Upper lobe of left lung (tissue), 6 donors: Measurements from ENCODE around the gene CD7. TPM values are rescaled to one million over a fixed set of nuclear protein-coding genes. Genes with fewer than 3 reads are reported as not detected.

Source experiments
- ATAC-seq, 2 donors: fragments of 200-7000 bp; cut with Tn5 transposase; one replicate each; pipeline ENCODE4 v1.9.1; 2022; ENCODE audit warnings: mild to moderate bottlenecking in 2 of 2, moderate library complexity in 2 of 2; ENCODE audit not compliant: low FRiP score in 2 of 2
- DNase-seq, 2 donors: peaks; one replicate each; pipeline ENCODE4 v3.0.0-alpha.2; 2019 to 2020
- H3K27ac ChIP-seq, 4 donors: fragments of 200-600 bp; sonication (generic); one replicate each; pipeline ENCODE4 v1.5.1; 2016 to 2019
- H3K27me3 ChIP-seq, 4 donors: fragments of 200-600 bp; sonication (generic); one replicate each; pipeline ENCODE4 v1.5.1; 2017 to 2019
- H3K36me3 ChIP-seq, 4 donors: fragments of 200-600 bp; sonication (generic); one replicate each; pipeline ENCODE4 v1.5.1; 2016 to 2019
- H3K4me1 ChIP-seq, 4 donors: fragments of 200-600 bp; sonication (generic); one replicate each; pipeline ENCODE4 v1.5.1; 2018 to 2019
- H3K4me3 ChIP-seq, 4 donors: fragments of 200-600 bp; sonication (generic); one replicate each; pipeline ENCODE4 v1.5.1; 2017 to 2019; ENCODE audit warnings: mild to moderate bottlenecking in 2 of 4, moderate library complexity in 1 of 4
- H3K9me3 ChIP-seq, 4 donors: fragments of 200-600 bp; sonication (generic); one replicate each; pipeline ENCODE4 v1.5.1; 2018 to 2019
- EP300 ChIP-seq, 4 donors: sonication (generic); formaldehyde crosslinking; IDR thresholded peaks; one replicate each; pipeline ENCODE4 v1.5.1; 2017; ENCODE audit warnings: antibody characterized with exemption in 4 of 4, control low read depth in 2 of 4
- POLR2A ChIP-seq, 4 donors: fragments of 450-650 bp; IDR thresholded peaks; one replicate each; pipeline ENCODE4 v1.5.1; 2016 to 2017; ENCODE audit warnings: antibody characterized with exemption in 4 of 4, mild to moderate bottlenecking in 2 of 4
- POLR2AphosphoS5 ChIP-seq, 2 donors: sonication (generic); formaldehyde crosslinking; IDR thresholded peaks; one replicate each; pipeline ENCODE4 v1.5.1; 2017; ENCODE audit warnings: antibody characterized with exemption in 2 of 2
- WGBS, 2 donors: methylation state at CpG; one replicate each; pipeline ENCODE4 v1.1.5; 2017 to 2018; 5-methylcytosine and 5-hydroxymethylcytosine counted together
- total RNA-seq, 6 donors: library from RNA; depleted of rRNA in 4 of 6; stranded (reverse); fragments of >200 nt in 4 of 6; gene quantifications; one replicate each; pipeline versions ENCODE4 v1.1.0 to v1.2.1, GENCODE V29; 2016 to 2021
- TF ChIP-seq, protein P1 (sequence below), 6 experiments: fragments of 450-650 bp in 4 of 6; fragments of 200-600 bp in 2 of 6; sonication (generic) in 2 of 6; IDR thresholded peaks; one replicate each; pipeline ENCODE4 v1.5.1; 2016 to 2019; ENCODE audit warnings: antibody characterized with exemption in 6 of 6
- donor health status: DM: no; HTN: no; CAD: no; lungs with moderate emphysema.
- donor health status: DM: no; HTN: yes; CAD: no; lungs with severe emphysema.

CD7 gene
- total RNA-seq, 6 donors from 2014 or later = 5.2 to 24.7 (median 7.6) TPM

DNA sequence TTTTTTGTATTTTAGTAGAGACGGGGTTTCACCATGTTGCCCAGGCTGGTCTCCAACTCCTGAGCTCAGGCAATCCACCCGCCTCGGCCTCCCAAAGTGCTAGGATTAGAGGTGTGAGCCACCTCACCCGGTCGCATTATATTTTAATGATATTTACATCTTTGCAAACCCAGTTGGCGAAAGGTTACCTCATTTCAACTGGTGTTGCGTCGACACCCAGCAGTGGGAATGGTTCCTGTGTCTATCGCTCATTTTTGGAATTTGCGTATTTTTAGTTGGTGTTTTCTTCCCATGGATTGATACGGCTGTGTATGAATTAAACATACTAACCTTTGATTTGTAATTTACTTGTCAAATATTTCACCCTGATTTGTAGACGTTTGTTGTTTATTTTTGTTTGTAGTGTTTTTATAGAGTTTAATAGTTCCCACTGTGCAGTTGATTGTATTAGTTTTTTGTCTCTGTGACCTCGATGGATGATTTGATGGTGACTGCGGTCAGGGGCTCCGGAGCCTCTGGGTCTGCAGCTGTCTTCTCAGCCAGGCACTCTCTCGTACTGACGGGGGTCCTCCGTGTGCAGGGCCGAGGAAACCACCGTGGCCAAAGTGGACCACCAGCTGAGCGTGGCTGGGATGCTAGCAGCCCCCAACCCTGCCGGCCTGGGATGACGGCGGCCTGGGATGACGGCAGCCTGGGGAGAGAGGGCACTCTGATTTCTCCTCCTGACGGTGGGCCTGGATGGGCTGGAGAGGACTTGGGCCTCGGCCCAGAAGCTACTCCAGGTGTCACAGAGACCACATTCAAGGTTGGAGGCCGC lies 4.0 kb downstream of the CD7 start:
- peaks cover 6 to 16% (median 10%) of the 10 kb centered on the region in 4 donors for H3K4me1 ChIP-seq
- H3K27me3 ChIP-seq = peaks cover 0 to 26% (median 9%) of the 10 kb centered on the region in 4 donors
- no peaks in the 10 kb centered on the region for H3K9me3 ChIP-seq
- no peak for ATAC-seq
- no peak for DNase-seq
- no peak overlapping the region for H3K4me3 ChIP-seq
- 79 to 88% methylated on average over 24 to 28 of the region's 28 CpGs for WGBS, 2 donors
- TF ChIP-seq, protein P1, sequence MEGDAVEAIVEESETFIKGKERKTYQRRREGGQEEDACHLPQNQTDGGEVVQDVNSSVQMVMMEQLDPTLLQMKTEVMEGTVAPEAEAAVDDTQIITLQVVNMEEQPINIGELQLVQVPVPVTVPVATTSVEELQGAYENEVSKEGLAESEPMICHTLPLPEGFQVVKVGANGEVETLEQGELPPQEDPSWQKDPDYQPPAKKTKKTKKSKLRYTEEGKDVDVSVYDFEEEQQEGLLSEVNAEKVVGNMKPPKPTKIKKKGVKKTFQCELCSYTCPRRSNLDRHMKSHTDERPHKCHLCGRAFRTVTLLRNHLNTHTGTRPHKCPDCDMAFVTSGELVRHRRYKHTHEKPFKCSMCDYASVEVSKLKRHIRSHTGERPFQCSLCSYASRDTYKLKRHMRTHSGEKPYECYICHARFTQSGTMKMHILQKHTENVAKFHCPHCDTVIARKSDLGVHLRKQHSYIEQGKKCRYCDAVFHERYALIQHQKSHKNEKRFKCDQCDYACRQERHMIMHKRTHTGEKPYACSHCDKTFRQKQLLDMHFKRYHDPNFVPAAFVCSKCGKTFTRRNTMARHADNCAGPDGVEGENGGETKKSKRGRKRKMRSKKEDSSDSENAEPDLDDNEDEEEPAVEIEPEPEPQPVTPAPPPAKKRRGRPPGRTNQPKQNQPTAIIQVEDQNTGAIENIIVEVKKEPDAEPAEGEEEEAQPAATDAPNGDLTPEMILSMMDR (IDR thresholded peaks at IDR 0.05) = no peak
- TF ChIP-seq EP300 (IDR thresholded peaks at IDR 0.05) (no peak), POLR2A (IDR thresholded peaks at IDR 0.05) (no peak), POLR2AphosphoS5 (IDR thresholded peaks at IDR 0.05) (no peak)
- no peak overlapping the region for H3K27ac ChIP-seq
- H3K36me3 ChIP-seq = no peaks in the 10 kb centered on the region

DNA sequence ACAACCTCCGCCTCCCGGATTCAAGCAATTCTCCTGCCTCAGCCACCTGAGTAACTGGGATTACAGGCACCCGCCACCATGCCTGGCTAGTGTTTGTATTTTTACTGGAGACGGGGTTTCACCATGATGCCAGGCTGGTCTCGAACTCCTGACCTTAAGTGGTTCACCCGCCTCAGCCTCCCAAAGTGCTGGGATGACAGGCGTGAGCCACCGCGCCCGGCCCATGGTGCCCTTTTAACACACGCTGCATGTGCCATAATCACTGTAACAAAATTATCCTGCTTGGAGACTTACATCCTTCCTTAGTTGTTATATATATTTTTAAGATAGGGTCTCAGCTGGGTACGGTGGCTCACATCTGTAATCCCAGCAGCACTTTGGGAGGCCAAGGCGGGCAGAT lies 5.4 kb downstream of the CD7 start:
- Histone ChIP-seq H3K4me1 (peaks cover 6 to 16% (median 10%) of the 10 kb centered on the region in 4 donors), H3K9me3 (no peaks in the 10 kb centered on the region), H3K27ac (no peak overlapping the region), H3K27me3 (peaks cover 0 to 26% (median 9%) of the 10 kb centered on the region in 4 donors), H3K4me3 (no peak overlapping the region), H3K36me3 (no peaks in the 10 kb centered on the region)
- TF ChIP-seq POLR2AphosphoS5 (IDR thresholded peaks at IDR 0.05) = no peak
- TF ChIP-seq, protein P1 (IDR thresholded peaks at IDR 0.05) = no peak
- TF ChIP-seq POLR2A (IDR thresholded peaks at IDR 0.05) = no peak
- TF ChIP-seq EP300 (IDR thresholded peaks at IDR 0.05) = no peak
- ATAC-seq (no peak), DNase-seq (no peak)
- WGBS, 2 donors = 90 to 93% methylated on average over 13 of the region's 13 CpGs

DNA sequence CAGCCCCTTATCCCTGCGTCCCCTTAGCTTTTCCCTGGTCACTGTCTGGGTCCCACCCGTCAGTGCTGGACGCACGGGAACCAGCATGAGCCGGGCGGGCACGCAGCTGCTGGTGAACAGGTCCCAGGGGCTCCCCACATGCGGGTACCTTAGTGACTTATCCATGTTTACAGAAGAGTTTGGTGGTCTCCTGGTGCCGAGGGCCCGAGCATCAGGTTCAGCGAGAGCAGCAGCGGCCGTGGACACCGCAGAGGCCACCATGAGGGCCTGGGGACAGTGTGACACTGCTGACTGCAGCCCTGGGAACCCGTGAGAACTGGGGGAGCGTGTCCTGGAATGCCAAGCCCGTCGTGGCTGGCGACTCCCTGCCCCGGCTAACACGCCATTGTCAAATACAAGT lies 6.5 kb downstream of the CD7 start:
- WGBS, 2 donors = 82 to 92% methylated on average over 15 to 18 of the region's 21 CpGs
- H3K27ac ChIP-seq = no peak overlapping the region
- peaks cover 4 to 13% (median 7%) of the 10 kb centered on the region in 4 donors for H3K4me1 ChIP-seq
- no peak for TF ChIP-seq POLR2A (IDR thresholded peaks at IDR 0.05)
- TF ChIP-seq, protein P1 (IDR thresholded peaks at IDR 0.05) = no peak
- TF ChIP-seq POLR2AphosphoS5 (IDR thresholded peaks at IDR 0.05) = no peak
- no peak for TF ChIP-seq EP300 (IDR thresholded peaks at IDR 0.05)
- H3K27me3 ChIP-seq = peaks cover 0 to 19% (median 7%) of the 10 kb centered on the region in 4 donors
- H3K4me3 ChIP-seq = no peak overlapping the region
- ATAC-seq (no peak), DNase-seq (peak in 1 of 2 donors; percentile 82)
- H3K9me3 ChIP-seq = no peaks in the 10 kb centered on the region
- H3K36me3 ChIP-seq = no peaks in the 10 kb centered on the region

DNA sequence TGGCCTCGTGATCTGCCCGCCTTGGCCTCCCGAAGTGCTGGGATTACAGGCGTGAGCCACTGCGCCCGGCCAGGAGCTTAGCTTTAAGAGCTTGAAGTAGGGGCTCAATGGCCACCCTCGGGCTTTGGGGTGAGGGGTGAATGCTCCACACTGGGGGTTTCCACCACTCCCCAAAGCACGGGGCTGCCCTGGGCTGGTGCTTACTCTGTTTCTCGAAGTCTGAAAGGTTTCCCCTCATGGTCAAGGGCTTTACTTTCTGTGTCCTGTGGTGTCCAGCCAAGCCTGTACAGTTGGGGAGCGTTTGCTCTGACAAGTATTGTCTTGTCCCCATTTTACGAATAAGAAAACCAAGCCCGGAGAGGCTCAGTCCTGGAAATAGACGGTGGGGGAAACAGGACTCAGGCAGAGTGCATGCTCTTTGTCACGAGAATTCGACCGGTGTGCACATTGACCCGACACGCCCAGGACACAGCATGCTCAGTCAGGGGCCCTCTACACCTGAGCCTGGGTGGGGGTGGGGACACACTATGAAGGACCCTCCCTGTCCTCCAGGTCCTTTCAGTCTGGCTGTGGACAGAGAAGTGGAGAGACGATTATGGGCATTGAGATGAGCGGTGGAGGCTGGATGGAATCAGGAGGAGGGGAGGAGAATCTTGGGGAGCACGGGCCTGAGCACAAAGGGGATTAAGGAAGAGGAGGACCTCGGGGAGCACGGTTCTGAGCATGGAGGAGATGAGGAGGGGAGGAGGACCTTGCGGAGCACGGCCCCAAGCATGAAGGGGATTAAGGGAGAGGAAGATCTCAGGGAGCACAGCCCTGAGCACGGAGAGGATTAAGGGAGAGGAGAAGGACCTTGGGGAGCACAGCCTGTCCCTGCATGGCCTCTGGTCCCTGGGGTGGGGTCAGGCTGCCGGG lies 7.5 kb downstream of the CD7 start:
- no peaks in the 10 kb centered on the region for H3K9me3 ChIP-seq
- 80 to 83% methylated on average over 22 to 25 of the region's 27 CpGs for WGBS, 2 donors
- H3K4me1 ChIP-seq = peaks cover 0 to 4% (median 0%) of the 10 kb centered on the region in 4 donors
- H3K27me3 ChIP-seq = peaks cover 0 to 10% (median 4%) of the 10 kb centered on the region in 4 donors
- TF ChIP-seq EP300 (IDR thresholded peaks at IDR 0.05) (no peak), POLR2AphosphoS5 (IDR thresholded peaks at IDR 0.05) (no peak)
- ATAC-seq (no peak), DNase-seq (no peak)
- no peak overlapping the region for H3K27ac ChIP-seq
- no peak overlapping the region for H3K4me3 ChIP-seq
- no peaks in the 10 kb centered on the region for H3K36me3 ChIP-seq

DNA sequence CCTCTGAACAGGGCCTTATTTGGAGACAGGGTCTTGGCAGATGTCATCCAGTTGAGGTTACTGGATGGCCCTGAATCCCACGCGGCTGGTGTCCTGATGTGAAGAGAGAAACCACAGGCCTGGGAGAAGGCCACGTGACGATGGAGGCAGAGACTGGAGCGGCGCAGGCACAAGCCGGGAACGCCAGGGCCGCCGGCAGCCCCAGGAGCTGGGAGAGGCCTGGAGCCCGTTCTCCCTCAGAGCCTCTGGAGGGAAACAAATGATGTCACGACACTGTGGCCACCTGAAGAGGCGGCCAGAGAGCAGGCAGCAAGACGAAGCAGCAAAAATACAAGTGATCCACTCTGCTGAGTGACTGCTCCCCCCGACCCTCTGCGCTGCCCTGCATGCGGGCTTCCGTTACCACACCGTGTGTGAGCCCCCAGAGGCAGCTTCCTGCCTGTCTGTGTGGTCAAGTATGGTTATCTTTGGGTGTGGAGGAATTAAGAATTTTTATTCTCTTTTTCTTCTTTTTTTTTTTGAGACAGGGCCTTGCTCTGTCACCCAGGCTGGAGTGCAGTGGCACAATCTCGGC lies 11.6 kb downstream of the CD7 start:
- DNase-seq (peak in 1 of 2 donors; percentile 71), ATAC-seq (no peak)
- Histone ChIP-seq H3K27me3 (no peaks in the 10 kb centered on the region), H3K9me3 (no peaks in the 10 kb centered on the region), H3K4me3 (no peak overlapping the region), H3K27ac (no peak overlapping the region), H3K36me3 (no peaks in the 10 kb centered on the region), H3K4me1 (peaks cover 4 to 7% (median 5%) of the 10 kb centered on the region in 4 donors)
- no peak for TF ChIP-seq POLR2AphosphoS5 (IDR thresholded peaks at IDR 0.05)
- TF ChIP-seq EP300 (IDR thresholded peaks at IDR 0.05) = no peak
- no peak for TF ChIP-seq POLR2A (IDR thresholded peaks at IDR 0.05)
- TF ChIP-seq, protein P1 (IDR thresholded peaks at IDR 0.05) = no peak
- WGBS, 2 donors = 73 to 79% methylated on average over 20 of the region's 20 CpGs
